NCI-H187 (cell line): ENCODE data around the gene FCRL4.
A peak's percentile ranks its signal among the peaks of the same experiment; 100 is the strongest.

Experiments
- DNase-seq, 2 experiments: peaks; one replicate each; lab custom pipeline; 2025; lab: John Stamatoyannopoulos, UW

The FCRL4 gene

DNA sequence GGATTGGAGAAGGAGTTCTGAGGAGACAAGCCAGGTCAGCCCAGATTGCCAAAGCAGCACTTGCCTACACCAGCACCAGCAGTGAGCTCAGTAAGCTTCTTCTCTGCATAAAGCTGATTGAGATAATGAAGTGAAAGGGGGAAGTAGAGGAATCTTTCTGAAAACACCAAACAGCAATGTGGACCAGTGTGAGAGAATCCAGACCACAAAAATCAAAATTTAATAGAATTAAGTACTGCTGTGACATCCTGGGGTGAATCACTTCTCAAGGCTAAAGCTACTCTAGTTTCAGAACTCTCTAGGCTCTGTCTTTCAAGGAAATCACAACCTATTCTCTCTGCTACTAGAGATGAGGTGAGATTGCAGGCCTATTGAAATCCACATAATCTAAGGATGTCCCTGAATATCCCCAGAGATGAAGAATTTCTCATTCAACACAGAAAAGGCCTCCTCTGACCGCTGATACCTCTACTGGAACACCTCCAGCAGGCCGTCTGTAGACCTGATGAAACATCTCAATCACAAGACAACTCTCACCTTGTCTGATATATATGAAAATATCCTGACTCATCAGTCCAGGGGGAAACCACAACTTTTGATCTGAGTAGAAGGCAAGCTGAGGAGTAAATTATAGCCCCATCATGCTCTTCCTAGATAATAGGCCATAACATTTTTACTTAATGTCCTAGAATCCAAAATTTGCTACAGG lies at the start of gene FCRL4:
Gene FCRL4 (minus strand): TSS at position 127 of the 709 bp plus-strand sequence. CDS start 141 bp downstream, outside the sequence.
- no peak for DNase-seq

- no peak for DNase-seq
Measured at GRCh38 chr1:157646144-157646543, 48.3 kb upstream of the FCRL4 start.

DNA sequence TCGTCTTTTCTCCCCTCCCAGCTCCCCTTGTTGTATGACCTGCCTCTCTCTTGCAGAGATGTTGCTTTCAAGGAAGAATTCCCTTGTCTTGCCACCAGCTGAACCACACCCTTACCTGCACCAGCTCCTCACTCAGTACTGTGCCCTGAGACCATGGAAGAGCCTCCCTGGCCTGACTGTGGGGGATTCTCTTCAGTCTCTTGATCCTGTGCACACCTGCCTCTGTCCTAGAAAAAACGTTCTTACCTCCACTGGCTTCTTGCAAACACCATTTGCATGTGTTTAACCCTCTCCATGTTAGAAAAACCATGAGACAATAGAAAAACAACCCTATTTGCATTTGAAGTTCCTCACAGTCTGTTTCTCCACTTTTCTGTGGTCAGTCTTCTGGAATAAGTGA lies 43.3 kb upstream of the FCRL4 start:
- DNase-seq, result no peak

GRCh38 chr1:157639800-157640199 lies 41.9 kb upstream of the FCRL4 start:
- no peak for DNase-seq

GRCh38 chr1:157628773-157629172 lies 30.9 kb upstream of the FCRL4 start:
- DNase-seq, result no peak

GRCh38 chr1:157626099-157626498 lies 28.2 kb upstream of the FCRL4 start:
- no peak for DNase-seq

DNA sequence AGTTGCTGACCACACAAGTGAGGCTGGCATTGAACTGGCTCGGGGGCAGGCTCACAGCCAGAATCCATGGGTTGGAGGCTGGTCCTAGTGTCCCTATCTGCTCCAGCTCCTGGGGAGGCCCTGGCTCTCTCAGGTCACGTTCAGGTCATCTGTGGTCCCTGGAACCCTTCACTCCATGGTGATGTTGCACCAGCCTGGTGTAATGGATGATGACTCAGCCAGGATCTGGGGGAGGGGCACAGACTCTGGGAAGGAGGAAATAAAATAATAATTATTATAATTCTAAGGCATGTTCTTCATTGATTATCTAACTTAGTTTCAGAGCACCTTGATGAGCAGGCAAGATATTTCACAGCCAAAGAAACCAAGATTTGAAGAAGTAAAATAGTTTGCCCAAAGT lies 26.6 kb upstream of the FCRL4 start:
- no peak for DNase-seq

DNA sequence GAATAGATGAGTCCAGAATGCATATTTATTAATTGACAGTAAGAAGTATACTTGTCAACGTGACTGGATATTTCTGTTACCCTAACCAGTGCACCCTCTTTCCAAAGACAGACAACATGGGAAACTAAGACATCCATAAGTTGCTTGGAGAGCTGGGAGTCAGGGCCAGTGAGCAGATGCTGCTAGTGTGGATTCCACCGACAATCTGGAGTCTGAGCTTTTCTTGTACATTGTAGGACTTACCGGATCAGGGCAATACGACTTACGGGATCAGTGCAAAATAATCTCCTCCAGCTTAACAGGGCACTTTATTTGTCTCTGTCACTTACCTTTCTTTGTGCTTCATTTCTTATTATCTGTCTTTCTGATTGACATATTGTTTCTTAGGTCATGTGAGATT lies 24.6 kb upstream of the FCRL4 start:
- no peak for DNase-seq

DNA sequence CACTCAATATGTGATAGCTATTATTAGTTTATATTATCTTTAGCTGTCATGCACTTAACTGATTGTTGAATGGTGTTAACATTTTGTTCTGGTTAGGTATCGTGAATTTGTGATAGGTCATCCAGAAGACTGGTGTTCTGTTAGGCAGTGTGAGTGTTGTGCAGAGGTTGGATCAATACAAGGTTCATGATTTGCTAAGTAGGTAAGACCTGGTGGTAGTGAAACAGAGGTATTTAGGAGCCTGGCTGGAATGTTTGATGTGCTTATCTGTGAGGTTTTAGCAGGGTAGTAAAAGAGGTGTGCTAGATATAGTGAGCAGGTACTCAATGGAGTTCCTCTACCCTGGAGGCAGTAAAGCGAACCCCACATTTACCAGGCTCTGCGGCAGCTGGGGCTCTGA lies 20.3 kb upstream of the FCRL4 start:
- DNase-seq, result no peak

DNA sequence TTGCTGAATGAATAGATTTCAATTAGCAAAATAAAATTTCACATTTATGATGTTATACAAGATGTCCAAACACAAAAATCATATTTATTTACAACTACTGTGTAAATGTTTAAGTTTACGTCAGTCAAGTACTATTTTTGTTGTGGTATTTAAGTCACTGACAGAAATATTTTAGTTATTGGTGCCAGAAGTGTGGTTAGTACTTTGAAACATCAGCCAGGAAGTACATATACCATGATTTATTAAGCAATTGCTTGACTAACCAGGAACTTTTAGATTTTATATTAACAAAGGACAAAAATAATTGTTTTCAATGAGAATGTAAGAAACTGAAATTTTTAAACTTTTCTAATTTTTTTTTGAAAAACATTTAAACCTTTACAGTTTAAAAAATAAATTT lies 2.4 kb upstream of the FCRL4 start:
- no peak for DNase-seq

DNA sequence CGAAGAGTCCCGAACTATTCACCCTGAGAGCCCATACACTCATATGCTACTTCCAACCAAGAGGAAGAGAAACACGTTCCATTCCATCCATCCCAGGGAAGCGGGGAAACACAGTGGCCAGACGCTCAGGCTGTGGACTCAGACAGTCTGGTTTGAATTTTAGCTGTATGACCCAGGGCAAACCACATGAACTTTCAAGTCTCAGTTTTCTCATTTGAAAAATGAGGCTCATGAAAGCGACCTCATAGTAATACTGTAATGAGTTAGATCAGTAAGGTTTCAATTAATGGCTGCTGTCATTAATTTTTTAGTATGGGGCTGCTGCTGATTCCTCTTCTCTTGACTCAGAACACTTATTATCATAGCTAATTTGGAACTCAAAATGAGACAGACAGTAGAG lies 1.5 kb downstream of the FCRL4 start:
- no peak for DNase-seq

- no peak for DNase-seq
Measured at GRCh38 chr1:157595356-157595755, 2.5 kb downstream of the FCRL4 start.

- DNase-seq, result no peak
Measured at GRCh38 chr1:157585984-157586383, 11.9 kb downstream of the FCRL4 start.

GRCh38 chr1:157584503-157584902 lies 13.4 kb downstream of the FCRL4 start:
- DNase-seq, result no peak

GRCh38 chr1:157580828-157581210 lies 17.1 kb downstream of the FCRL4 start:
- no peak for DNase-seq

- DNase-seq, result peak; percentile 32 to 44
Measured at GRCh38 chr1:157580179-157580827, 17.6 kb downstream of the FCRL4 start.

- no peak for DNase-seq
Measured at GRCh38 chr1:157577420-157577819, 20.5 kb downstream of the FCRL4 start.

DNA sequence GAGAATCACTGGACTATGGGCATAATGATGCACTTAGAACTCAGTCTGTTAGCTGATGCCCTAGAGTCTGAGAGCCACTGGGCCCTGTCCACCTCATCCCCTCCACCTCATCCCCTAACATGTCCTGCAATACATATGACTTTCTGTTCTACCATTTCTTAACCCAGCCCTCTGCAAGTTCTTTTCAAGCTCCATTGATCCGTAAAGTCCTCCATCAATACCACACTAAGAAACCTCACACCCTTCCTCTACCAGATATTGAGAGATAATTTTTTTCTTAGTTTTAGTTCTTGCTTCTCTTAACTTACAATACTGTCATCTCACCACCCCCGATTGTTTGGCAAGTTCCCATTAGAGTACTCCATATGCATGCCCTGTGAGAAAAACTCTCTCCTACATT lies 22.1 kb downstream of the FCRL4 start:
- DNase-seq, result no peak

DNA sequence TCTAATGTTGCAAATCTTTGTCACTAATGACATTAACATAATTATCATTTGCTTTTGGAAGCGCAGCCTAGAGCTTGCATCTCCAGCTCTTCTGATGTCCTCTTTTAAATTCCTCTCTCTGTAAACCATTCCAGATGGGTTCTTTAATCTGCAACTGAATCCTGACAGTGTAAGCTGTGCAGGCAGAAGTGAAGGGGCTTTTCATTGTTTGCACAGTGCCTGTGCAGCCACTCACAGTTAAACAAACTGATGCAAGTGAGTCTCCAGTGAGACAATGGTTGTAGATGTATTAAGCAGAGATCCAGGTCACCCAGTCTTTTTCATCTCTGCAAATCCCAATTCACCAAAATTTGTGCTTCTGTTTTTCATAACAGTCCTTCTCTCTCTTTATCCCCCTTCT lies 23.0 kb downstream of the FCRL4 start:
- no peak for DNase-seq

DNA sequence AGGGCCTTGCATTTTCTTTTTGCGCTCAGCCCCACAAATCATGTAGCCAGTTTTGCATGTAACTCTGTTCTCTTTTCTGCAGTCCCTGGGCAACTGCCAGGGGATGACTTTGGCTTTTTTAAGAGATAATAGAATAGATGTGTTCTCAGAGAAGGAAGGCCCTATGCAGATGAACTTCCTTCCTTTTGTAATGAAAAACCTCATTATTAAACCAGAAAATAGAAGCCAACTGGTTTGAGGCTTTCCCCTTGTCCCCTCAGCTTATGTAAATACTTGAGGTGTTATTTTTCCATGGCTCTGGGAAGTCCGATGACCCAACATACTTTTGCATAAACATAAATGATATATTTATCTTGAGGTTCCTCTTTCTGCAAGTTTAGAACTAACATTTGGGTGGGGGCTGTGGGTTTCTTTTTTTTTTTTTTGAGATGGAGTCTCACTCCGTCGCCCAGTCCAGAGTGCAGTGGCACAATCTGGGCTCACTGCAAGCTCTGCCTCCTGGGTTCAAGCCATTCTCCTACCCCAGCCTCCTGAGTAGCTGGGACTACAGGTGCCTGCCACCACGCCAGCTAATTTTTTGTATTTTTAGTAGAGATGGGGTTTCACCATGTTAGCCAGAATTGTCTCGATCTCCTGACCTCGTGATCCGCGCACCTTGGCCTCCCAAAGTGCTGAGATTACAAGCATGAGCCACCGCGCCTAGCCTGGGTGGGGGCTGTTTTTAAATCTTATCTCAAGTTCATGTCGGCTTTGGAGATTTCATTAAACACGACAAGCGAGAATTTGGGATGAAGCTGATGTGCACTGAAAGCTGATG lies 31.2 kb downstream of the FCRL4 start:
- no peak for DNase-seq

- no peak for DNase-seq
Measured at GRCh38 chr1:157562515-157562914, 35.4 kb downstream of the FCRL4 start.

DNA sequence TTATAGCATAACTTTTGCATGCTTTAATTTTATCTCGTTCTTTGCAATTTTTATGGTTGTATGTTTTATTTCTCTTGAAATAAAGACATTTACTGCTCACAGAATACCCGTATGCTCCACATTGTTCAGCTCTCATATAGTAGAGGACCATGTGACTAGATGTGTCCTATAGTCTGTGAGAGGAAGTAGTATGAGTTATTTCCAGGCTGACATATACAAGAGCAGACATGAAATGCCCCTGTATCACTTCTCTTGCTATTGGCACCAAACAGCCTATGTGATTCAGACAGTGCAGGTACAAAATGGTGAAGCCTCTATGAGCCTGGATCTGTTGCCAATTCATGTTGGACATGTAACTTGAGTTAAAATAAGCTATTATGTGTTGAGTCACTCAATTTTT lies 39.8 kb downstream of the FCRL4 start:
- DNase-seq, result no peak
